GM19193 (cell line): Measurements from ENCODE around the gene ITGAL.
A peak's percentile ranks its signal among the peaks of the same experiment; 100 is the strongest.

Experiments used
- POLR2A ChIP-seq: IDR thresholded peaks from 4 replicates; pipeline ENCODE4 v1.6.1; 2011; ENCODE audit not compliant: insufficient read depth, insufficient read length; ENCODE audit errors: extremely low read depth

Gene ITGAL

DNA sequence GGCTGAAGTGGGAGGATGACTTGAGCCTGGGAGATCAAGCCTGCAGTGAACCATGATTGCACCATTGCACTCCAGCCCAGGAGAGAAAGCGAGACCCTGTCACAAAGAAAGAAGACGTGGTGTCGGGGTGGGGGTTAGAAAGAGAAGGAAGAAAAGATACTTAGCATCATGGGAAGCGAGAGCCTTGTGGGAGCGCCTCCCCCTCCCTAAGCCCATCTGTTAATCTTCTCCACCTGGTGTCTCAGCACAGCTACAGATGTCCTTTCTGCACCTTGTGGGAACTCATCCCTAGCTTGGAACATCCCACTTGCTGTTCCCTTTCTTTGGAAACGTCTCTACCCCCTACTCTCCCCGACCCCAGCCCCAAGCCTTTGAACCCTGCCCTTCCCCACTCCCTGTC is 93.0 kb downstream of the ITGAL start:
- TF ChIP-seq POLR2A = no peak

GRCh38 chr16:30565984-30566383 is 93.4 kb downstream of the ITGAL start:
- TF ChIP-seq POLR2A = no peak

GRCh38 chr16:30566531-30566930 is 94.0 kb downstream of the ITGAL start:
- no peak for TF ChIP-seq POLR2A

DNA sequence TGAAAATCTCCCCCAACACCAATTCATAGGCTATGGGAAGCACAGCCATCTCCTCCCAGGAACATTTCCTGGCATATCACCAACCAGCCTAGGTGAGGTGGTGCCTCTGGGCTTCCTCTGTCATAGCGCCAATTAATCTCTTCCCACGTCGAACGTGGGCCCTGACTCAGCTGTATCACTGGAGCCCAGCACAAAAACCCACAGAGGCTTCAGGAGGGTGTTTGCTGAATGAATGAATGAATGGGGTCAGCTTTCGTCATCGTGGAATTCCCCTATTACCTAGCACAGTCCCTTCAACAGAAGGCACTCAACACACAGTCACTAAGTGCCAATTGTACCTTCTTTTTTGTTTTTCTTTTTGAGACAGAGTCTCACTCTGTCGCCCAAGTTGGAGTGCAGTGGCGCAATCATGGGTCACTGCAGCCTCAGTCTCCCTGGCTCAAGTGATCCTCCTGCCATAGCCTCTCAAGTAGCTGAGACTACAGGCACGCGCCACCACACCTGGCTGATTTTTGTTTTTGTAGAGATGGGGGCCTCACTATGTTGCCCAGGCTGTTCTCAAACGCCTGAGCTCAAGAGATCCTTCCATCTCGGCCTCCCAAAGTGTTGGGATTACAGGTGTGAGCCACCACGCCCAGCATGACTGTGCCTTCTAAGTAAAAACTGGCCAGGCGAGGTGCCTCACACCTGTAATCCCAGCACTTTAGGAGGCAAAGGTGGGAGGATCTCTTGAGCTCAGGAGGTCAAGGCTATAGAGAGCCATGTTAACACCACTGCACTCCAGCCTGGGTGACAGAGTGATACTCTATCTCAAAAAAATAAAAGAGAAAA is 94.8 kb downstream of the ITGAL start:
- no peak for TF ChIP-seq POLR2A

DNA sequence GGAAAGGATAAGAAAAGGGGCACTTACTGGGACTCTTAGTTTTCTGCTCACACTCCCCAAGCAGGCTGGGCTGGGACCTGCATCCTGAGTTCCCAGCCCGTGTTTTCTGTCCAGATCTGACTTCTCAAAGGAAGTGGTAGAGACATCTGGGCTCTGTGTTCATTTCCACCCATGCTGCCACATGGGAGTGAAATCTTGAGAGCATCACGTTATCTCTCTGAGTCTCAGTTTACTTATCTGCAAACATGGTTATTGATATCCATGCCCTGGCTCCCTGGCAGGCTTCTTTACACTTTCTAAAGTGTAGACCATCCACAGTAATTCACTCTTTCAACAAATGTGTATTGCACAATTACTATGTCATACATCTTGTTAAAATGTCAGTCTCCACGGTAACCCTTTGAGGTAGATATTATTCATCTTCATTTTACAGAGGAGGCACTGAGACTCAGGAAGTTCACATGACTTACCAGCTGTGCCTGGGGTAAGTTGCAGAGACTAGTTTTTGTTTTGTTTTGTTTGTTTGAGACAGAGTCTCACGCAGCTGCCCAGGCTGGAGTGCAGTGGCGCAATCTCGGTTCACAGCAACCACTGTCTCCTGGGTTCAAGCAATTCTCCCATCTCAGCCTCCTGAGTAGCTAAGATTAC is 95.6 kb downstream of the ITGAL start:
- TF ChIP-seq POLR2A = no peak

DNA sequence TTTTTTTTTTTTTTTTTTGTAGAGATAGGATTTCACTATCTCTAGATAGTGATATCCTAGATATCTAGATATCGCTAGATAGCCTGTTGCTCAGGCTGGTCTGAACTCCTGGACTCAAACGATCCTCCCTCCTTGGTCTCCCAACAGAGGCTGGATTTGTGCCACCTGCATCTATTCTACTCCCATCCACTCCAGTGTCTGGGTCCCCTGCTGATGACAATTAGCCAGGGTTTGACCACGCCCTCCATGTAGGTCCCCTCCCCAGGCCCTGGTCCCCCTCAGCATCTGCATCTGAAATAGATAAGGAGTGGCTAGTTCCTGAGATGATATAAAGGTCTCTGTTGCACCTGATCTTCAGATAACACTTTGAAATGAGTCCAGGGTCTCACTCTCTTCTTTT is 96.7 kb downstream of the ITGAL start:
- no peak for TF ChIP-seq POLR2A

- TF ChIP-seq POLR2A = no peak
Measured at GRCh38 chr16:30569746-30570635, 97.4 kb downstream of the ITGAL start.

DNA sequence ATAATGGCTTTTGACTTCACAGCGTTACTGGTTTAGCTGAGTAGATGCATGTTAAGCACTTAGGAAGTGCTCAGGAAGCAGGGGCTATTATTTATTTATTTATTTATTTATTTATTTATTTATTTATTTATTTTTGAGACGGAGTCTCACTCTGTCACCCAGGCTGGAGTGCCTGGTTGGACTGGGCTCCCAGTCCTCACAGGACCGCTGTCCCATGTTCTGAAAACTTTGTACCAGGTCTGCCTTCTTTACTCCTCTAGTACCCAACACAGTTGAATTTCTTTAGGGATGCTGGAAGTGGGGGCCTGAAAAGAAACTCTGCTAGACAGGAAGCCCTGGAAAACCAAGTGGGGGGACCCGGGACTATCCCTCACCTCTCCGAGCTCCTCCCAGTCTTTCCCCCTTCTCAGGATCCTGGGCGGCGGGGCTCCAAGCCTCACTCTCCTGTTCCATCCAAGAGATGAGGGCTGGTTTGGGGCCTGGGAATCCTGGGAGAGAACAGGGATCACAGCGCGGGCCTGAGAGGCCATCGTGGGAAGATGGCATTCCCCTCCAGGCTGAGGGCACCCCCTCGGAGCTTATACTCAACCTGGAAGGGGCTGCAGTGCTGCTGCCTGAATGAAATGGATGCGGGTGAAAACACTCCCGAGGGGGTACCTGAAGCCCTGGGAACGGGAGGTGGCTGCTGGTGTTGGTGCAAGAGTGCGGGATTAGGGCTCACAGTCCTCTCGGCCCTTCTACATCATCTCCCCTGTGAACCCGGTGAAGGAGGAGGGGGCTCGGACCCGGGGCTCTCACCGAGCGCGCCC is 98.3 kb downstream of the ITGAL start:
- TF ChIP-seq POLR2A = no peak

DNA sequence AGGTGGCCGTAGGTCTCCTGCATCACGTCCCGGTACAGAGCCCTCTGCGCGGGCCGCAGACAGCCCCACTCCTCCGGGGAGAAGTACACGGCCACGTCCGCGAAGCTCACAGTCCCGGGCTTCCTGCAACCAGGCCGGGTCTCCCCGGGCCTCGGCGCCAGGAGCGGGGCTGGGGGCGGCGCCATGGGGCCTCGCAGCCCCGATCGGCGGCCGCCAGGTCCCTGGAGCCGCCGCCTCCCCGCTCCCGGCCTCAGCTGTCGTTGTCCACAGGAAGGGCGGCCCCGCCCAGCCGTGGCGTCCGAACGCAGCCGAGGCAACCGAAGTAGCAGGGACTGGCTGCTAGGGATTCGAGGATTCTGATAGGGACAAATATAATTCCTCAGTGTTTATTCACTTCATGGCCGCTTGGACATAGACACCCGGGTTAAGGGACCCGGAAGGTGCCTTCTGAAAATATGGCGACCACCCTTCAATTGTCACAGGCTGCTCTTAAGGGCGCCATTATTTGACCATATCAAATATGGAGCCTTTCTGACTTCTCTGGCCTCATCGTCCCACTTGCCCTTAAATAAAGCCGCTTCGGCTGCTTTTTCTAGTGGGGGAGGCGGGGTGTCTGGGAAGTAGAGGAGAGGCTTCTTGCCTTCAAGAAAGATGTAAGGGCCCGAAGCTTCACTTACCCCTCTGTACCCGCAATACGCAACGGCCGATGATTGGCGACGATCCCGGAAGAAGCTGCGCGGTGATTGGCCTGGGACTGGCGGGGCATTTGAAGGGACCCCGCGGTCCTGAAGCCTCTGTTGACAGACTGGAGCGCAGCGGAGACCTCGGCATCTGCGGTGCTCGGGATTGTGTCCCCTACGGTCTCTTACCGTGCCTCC is 99.1 kb downstream of the ITGAL start, which contains the start of gene ZNF688:
Gene ZNF688 (minus strand): TSS at position 270 of the 878 bp plus-strand sequence. CDS start 85 bp downstream, at position 185.
- TF ChIP-seq POLR2A = peak; percentile 62
